Measurements from ENCODE around the gene ACTR2.
A peak's percentile ranks its signal among the peaks of the same experiment; 100 is the strongest.
"Not testable (repeated sequence)": the region's sequence is repeated elsewhere in the genome, so short reads cannot be mapped to it uniquely, and the experiment has no call there.

Gene ACTR2

GRCh38 chr2:65214361-65214760 is 13.3 kb upstream of the ACTR2 start:
- TF ChIP-seq CTCF (IDR thresholded peaks at IDR 0.05; ENCODE audit: extremely low read depth, missing control alignments) = no peak
- DNase-seq (ENCODE audit: low spot score) = no peak

- TF ChIP-seq CTCF (IDR thresholded peaks at IDR 0.05; ENCODE audit: extremely low read depth, missing control alignments) = no peak
- DNase-seq (ENCODE audit: low spot score) = no peak
Measured at GRCh38 chr2:65214843-65215242, 12.8 kb upstream of the ACTR2 start.

GRCh38 chr2:65215946-65216345 is 11.7 kb upstream of the ACTR2 start:
- DNase-seq (ENCODE audit: low spot score) = no peak
- TF ChIP-seq CTCF (IDR thresholded peaks at IDR 0.05; ENCODE audit: extremely low read depth, missing control alignments) = no peak

- no peak for TF ChIP-seq CTCF (IDR thresholded peaks at IDR 0.05; ENCODE audit: extremely low read depth, missing control alignments)
- no peak for DNase-seq (ENCODE audit: low spot score)
Measured at GRCh38 chr2:65220432-65221131, 7.0 kb upstream of the ACTR2 start.

GRCh38 chr2:65221275-65221674 is 6.4 kb upstream of the ACTR2 start:
- not testable (repeated sequence) for DNase-seq (ENCODE audit: low spot score)

- no peak for TF ChIP-seq CTCF (IDR thresholded peaks at IDR 0.05; ENCODE audit: extremely low read depth, missing control alignments)
- DNase-seq (ENCODE audit: low spot score) = no peak
Measured at GRCh38 chr2:65227020-65227455, 593 bp upstream of the ACTR2 start.

- TF ChIP-seq CTCF (IDR thresholded peaks at IDR 0.05; ENCODE audit: extremely low read depth, missing control alignments) = no peak
- peak; percentile 71 for DNase-seq (ENCODE audit: low spot score)
Measured at GRCh38 chr2:65228263-65228750, 676 bp downstream of the ACTR2 start.

GRCh38 chr2:65231121-65231520 is 3.5 kb downstream of the ACTR2 start:
- DNase-seq (ENCODE audit: low spot score) = no peak
- TF ChIP-seq CTCF (IDR thresholded peaks at IDR 0.05; ENCODE audit: extremely low read depth, missing control alignments) = no peak

All from GM20000 (cell line).